ENCODE measurements around the gene TTC24.

Gene TTC24

DNA sequence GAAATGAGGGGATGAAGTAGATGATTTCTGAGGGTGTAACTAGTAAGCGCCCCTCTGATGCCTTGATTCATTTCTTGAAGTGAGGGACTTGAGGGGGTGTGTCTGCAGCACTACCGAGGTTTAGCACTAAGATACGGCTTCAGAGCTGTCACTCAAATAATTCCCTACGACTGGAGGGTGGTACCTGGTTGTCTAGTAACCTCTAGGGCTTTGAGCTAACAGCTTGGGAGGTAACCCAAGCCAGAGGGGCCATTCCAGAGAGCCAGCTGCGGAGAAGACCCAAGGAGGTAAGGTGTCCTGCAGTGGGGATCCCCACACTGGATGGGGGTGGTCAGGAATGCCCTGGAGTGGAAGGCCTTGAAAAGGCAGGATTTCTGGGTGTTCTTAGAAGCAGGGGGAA is at the start of gene TTC24:
Gene TTC24, plus strand, starts transcription at position 252 of the 400 bp plus-strand sequence. CDS start 1,642 bp downstream, outside the sequence.
- no peak within 1 kb of the TSS for H3K4me3 ChIP-seq (ENCODE audit: low read depth, low read length)
- DNase-seq (ENCODE audit: low read depth), result no peak
- no peak for TF ChIP-seq CTCF (conservative IDR thresholded peaks at IDR 0.05; ENCODE audit: low read depth, low read length)

- TF ChIP-seq CTCF (conservative IDR thresholded peaks at IDR 0.05; ENCODE audit: low read depth, low read length), result no peak
- no peak for DNase-seq (ENCODE audit: low read depth)
- no peak overlapping the region for H3K4me3 ChIP-seq (ENCODE audit: low read depth, low read length)
Observed at GRCh38 chr1:156530006-156530405, 49.5 kb upstream of the TTC24 start.

- no peak overlapping the region for H3K4me3 ChIP-seq (ENCODE audit: low read depth, low read length)
- DNase-seq (ENCODE audit: low read depth), result no peak
- no peak for TF ChIP-seq CTCF (conservative IDR thresholded peaks at IDR 0.05; ENCODE audit: low read depth, low read length)
Observed at GRCh38 chr1:156532374-156532773, 47.1 kb upstream of the TTC24 start.

GRCh38 chr1:156533568-156534220 is 45.8 kb upstream of the TTC24 start:
- DNase-seq (ENCODE audit: low read depth), result no peak
- no peak overlapping the region for H3K4me3 ChIP-seq (ENCODE audit: low read depth, low read length)
- TF ChIP-seq CTCF (conservative IDR thresholded peaks at IDR 0.05; ENCODE audit: low read depth, low read length), result no peak

DNA sequence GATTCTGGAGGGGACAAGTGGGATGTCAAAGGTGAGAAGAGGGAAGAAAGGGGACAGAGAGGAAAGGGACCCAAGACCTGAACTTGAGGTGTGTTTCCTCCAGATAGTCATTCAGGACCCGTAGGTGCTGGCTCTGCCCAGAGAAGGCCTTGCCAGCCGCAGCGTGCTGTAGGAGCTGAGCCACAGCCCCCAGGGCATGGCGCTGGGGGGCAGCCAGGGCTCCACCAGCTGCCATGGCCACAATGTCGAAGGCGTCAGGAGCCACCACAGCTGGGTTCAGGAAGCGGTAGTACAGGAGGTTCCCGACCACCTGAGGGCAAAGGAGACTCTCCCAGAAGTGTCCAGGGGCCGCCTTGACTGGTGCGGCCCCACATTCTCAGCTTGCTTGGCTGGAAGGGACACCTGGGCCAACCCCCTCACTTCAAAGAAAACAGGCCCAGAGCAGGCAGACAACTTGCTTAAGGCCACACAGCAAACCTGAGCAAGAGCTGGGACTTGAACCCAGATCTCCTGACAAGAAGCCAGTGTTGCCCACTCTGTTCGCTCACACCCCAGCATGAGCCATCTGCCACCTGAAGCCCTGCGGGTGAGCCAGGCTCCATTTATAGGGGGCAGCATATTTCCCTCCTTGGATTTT is 45.0 kb upstream of the TTC24 start:
- H3K4me3 ChIP-seq (ENCODE audit: low read depth, low read length), result no peak overlapping the region
- DNase-seq (ENCODE audit: low read depth), result no peak
- TF ChIP-seq CTCF (conservative IDR thresholded peaks at IDR 0.05; ENCODE audit: low read depth, low read length), result no peak

DNA sequence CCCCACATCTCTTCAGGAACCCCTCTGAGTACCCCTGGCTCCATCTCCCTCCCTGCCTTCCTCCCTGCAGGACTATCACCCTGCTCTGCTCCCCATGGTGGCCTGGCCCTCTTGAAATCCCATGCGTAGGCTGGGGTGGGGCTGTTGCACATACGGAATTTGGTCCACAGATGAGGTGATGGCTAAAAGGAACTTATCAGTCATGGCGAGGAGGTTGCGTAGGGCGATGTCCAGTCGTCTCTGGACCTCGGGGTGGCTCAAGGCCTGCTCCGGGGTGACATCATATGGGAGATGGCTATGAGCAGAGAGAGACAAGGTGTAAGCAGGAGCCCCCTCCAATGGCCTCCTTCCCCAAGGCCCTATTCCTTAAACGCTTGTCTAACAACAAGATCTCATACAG is 42.5 kb upstream of the TTC24 start:
- no peak for TF ChIP-seq CTCF (conservative IDR thresholded peaks at IDR 0.05; ENCODE audit: low read depth, low read length)
- no peak for DNase-seq (ENCODE audit: low read depth)
- no peak overlapping the region for H3K4me3 ChIP-seq (ENCODE audit: low read depth, low read length)

Measured in choroid plexus epithelial cell (primary cell).